Measurements from ENCODE around the gene PIPOX. TPM values are rescaled to one million over a fixed set of nuclear protein-coding genes. Genes with fewer than 3 reads are reported as not detected.

The PIPOX gene
- polyA plus RNA-seq, 3 donors = 0.30 to 0.56 TPM; not detected in 1

GRCh38 chr17:29073045-29073444, 30.1 kb downstream of the PIPOX start:
- H3K27ac ChIP-seq (ENCODE audit: low read depth in 1 of 2, low read length in 2 of 2) = no peak overlapping the region
- no peaks in the 10 kb centered on the region for H3K9me3 Mint-ChIP-seq

DNA sequence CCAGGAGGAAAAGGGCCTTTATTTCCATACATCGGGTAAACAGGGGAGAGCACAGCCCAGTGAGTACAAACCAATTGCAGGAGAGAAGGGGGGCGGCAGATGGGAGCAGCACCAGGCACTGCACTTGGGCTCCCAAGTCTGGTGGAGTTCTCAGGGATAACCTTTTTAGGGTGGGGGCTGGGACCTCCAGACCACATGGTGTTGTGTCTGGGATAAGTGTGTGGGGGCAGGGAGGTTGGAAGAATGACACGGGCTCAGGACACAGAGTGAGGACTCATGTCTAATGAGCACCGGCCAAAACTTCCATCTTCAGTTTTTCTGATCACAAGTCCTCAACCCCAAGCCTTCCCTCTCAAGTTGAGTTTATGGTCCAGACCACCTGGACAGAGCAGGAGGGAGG, 30.6 kb downstream of the PIPOX start:
- TF ChIP-seq, protein P1, sequence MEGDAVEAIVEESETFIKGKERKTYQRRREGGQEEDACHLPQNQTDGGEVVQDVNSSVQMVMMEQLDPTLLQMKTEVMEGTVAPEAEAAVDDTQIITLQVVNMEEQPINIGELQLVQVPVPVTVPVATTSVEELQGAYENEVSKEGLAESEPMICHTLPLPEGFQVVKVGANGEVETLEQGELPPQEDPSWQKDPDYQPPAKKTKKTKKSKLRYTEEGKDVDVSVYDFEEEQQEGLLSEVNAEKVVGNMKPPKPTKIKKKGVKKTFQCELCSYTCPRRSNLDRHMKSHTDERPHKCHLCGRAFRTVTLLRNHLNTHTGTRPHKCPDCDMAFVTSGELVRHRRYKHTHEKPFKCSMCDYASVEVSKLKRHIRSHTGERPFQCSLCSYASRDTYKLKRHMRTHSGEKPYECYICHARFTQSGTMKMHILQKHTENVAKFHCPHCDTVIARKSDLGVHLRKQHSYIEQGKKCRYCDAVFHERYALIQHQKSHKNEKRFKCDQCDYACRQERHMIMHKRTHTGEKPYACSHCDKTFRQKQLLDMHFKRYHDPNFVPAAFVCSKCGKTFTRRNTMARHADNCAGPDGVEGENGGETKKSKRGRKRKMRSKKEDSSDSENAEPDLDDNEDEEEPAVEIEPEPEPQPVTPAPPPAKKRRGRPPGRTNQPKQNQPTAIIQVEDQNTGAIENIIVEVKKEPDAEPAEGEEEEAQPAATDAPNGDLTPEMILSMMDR (IDR thresholded peaks at IDR 0.05) = no peak
- peaks cover 29 to 46% of the 10 kb centered on the region in 2 donors for H3K36me3 Mint-ChIP-seq
- Histone ChIP-seq H3K27ac (ENCODE audit: low read depth in 1 of 2, low read length in 2 of 2) (no peak overlapping the region), H4K20me1 (ENCODE audit: insufficient read depth, low read length) (peaks cover 5% of the 10 kb centered on the region), H3K4me3 (replicated peaks in 1 of 3; ENCODE audit: low read depth in 2 of 3, low read length in 3 of 3) (no peak overlapping the region), H3K9me3 (replicated peaks in 1 of 2; ENCODE audit: control insufficient read depth in 1 of 2, insufficient read depth in 1 of 2, low read length in 2 of 2) (no peaks in the 10 kb centered on the region), H2AFZ (ENCODE audit: insufficient read depth, low read depth, low read length, poor library complexity, severe bottlenecking) (no peak overlapping the region), H3K27me3 (ENCODE audit: control insufficient read depth in 2 of 2, insufficient read depth in 2 of 2, low read length in 2 of 2) (no peaks in the 10 kb centered on the region), H3K79me2 (ENCODE audit: insufficient read depth, low read length) (no peaks in the 10 kb centered on the region), H3K36me3 (replicated peaks in 1 of 2; ENCODE audit: control insufficient read depth in 1 of 2, insufficient read depth in 2 of 2, low read length in 2 of 2) (peaks cover 16 to 34% of the 10 kb centered on the region in 2 donors), H3K4me2 (replicated peaks; ENCODE audit: extremely low read depth, low read length, poor library complexity, severe bottlenecking) (no peak overlapping the region), H3K9ac (ENCODE audit: insufficient read depth, low read length, poor library complexity, severe bottlenecking) (no peak overlapping the region), H3K4me1 (ENCODE audit: control insufficient read depth in 1 of 2, insufficient read depth in 2 of 2, low read length in 2 of 2) (no peaks in the 10 kb centered on the region)
- DNase-seq = no peak
- no peak overlapping the region for H3K4me3 Mint-ChIP-seq
- 92% methylated on average over 2 of the region's 4 CpGs for WGBS (ENCODE audit: insufficient coverage)
- peaks cover 3% of the 10 kb centered on the region for H3K4me1 Mint-ChIP-seq
- peaks cover 2 to 3% (median 2%) of the 10 kb centered on the region in 3 donors for H3K27me3 Mint-ChIP-seq (ENCODE audit: low read depth in 3 of 3)
- no peaks in the 10 kb centered on the region for H3K9me3 Mint-ChIP-seq
- H3K27ac Mint-ChIP-seq = peak overlapping the region in 2 of 7 donors; percentile 37 to 64
- intact Hi-C loops (cut with micrococcal nuclease) = no loop called here

More at GRCh38 chr17:29073045-29073444, 30.1 kb downstream of the PIPOX start:
- H3K79me2 ChIP-seq (ENCODE audit: insufficient read depth, low read length) = no peaks in the 10 kb centered on the region
- H3K4me2 ChIP-seq (replicated peaks; ENCODE audit: extremely low read depth, low read length, poor library complexity, severe bottlenecking) = no peak overlapping the region
- peaks cover 12 to 30% of the 10 kb centered on the region in 2 donors for H3K36me3 ChIP-seq (replicated peaks in 1 of 2; ENCODE audit: control insufficient read depth in 1 of 2, insufficient read depth in 2 of 2, low read length in 2 of 2)
- no peaks in the 10 kb centered on the region for H3K4me1 Mint-ChIP-seq
- no peak for DNase-seq
- H3K4me1 ChIP-seq (ENCODE audit: control insufficient read depth in 1 of 2, insufficient read depth in 2 of 2, low read length in 2 of 2) = no peaks in the 10 kb centered on the region
- no peak overlapping the region for H3K4me3 ChIP-seq (replicated peaks in 1 of 3; ENCODE audit: low read depth in 2 of 3, low read length in 3 of 3)
- peaks cover 2 to 3% (median 2%) of the 10 kb centered on the region in 3 donors for H3K27me3 Mint-ChIP-seq (ENCODE audit: low read depth in 3 of 3)
- H3K27ac Mint-ChIP-seq = peak overlapping the region in 3 of 7 donors; percentile 19 to 64 (median 47)
- TF ChIP-seq, protein P1 (IDR thresholded peaks at IDR 0.05) = no peak
- WGBS (ENCODE audit: insufficient coverage) = 100% methylated on average over 2 of the region's 2 CpGs
- H3K36me3 Mint-ChIP-seq = peaks cover 26 to 41% of the 10 kb centered on the region in 2 donors
- H2AFZ ChIP-seq (ENCODE audit: insufficient read depth, low read depth, low read length, poor library complexity, severe bottlenecking) = no peak overlapping the region
- no peak overlapping the region for H3K9ac ChIP-seq (ENCODE audit: insufficient read depth, low read length, poor library complexity, severe bottlenecking)
- no peak overlapping the region for H3K4me3 Mint-ChIP-seq
- no peaks in the 10 kb centered on the region for H3K27me3 ChIP-seq (ENCODE audit: control insufficient read depth in 2 of 2, insufficient read depth in 2 of 2, low read length in 2 of 2)
- H4K20me1 ChIP-seq (ENCODE audit: insufficient read depth, low read length) = peaks cover 5% of the 10 kb centered on the region
- intact Hi-C loops (cut with micrococcal nuclease) = no loop called here
- H3K9me3 ChIP-seq (replicated peaks in 1 of 2; ENCODE audit: control insufficient read depth in 1 of 2, insufficient read depth in 1 of 2, low read length in 2 of 2) = no peaks in the 10 kb centered on the region

Data from CD14-positive monocyte (primary cell).